ENCODE data around the gene STAT6.
A peak's percentile ranks its signal among the peaks of the same experiment; 100 is the strongest.

Gene STAT6

DNA sequence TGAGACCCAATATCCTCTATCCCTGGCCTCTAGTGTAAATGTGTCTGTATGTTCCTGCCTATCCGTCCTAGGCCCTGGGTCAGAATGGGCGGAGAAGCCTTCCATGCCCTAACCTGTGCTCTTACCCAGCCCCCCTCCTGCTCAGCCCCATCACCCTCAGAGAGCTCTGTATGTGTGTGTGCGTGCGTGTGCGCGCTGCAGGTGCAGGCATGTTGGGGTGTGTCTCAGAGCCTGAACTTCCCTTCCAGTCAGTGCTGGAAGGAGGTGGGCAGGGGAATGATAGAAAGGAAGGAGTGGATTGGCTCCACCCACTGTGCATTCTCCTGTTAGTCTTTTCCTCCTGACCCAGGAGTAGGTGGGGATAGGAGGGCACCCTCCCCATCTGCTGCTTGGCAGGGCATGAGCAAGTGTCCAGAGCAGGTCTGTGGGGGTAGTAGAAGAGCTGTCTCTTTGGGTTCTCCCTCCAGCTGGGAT, 15.0 kb downstream of the STAT6 start (continued):
- TF ChIP-seq ZNF624 (tag by site-specific recombination; IDR thresholded peaks at IDR 0.05) (no peak), ZNF132 (tag by site-specific recombination; IDR thresholded peaks at IDR 0.05; ENCODE audit: borderline replicate concordance) (no peak), ZBTB10 (tag by site-specific recombination; IDR thresholded peaks at IDR 0.05) (no peak), KLF10 (tag by site-specific recombination; IDR thresholded peaks at IDR 0.05) (no peak), ZNF394 (tag by site-specific recombination; IDR thresholded peaks at IDR 0.05; ENCODE audit: borderline replicate concordance) (no peak), ZNF223 (tag by site-specific recombination; IDR thresholded peaks at IDR 0.05) (no peak), ZNF791 (tag by site-specific recombination; IDR thresholded peaks at IDR 0.05) (no peak), ZNF549 (tag by site-specific recombination; IDR thresholded peaks at IDR 0.05) (no peak), ZNF324 (tag by site-specific recombination; IDR thresholded peaks at IDR 0.05) (no peak), EGR2 (tag by site-specific recombination; IDR thresholded peaks at IDR 0.05; ENCODE audit: low read depth) (peak; percentile 69; the same call in 1 of the 2 replicates), ZNF777 (tag by site-specific recombination; IDR thresholded peaks at IDR 0.05; ENCODE audit: borderline replicate concordance) (no peak), ZNF174 (tag by site-specific recombination; IDR thresholded peaks at IDR 0.05) (no peak), RBAK (tag by site-specific recombination; IDR thresholded peaks at IDR 0.05) (no peak), ZNF398 (tag by site-specific recombination; IDR thresholded peaks at IDR 0.05) (no peak), PATZ1 (tag by site-specific recombination; IDR thresholded peaks at IDR 0.05) (no peak), ZNF548 (tag by site-specific recombination; IDR thresholded peaks at IDR 0.05) (no peak), ZNF202 (tag by site-specific recombination; IDR thresholded peaks at IDR 0.05; ENCODE audit: borderline replicate concordance) (no peak)
- TF ChIP-seq, protein P1, sequence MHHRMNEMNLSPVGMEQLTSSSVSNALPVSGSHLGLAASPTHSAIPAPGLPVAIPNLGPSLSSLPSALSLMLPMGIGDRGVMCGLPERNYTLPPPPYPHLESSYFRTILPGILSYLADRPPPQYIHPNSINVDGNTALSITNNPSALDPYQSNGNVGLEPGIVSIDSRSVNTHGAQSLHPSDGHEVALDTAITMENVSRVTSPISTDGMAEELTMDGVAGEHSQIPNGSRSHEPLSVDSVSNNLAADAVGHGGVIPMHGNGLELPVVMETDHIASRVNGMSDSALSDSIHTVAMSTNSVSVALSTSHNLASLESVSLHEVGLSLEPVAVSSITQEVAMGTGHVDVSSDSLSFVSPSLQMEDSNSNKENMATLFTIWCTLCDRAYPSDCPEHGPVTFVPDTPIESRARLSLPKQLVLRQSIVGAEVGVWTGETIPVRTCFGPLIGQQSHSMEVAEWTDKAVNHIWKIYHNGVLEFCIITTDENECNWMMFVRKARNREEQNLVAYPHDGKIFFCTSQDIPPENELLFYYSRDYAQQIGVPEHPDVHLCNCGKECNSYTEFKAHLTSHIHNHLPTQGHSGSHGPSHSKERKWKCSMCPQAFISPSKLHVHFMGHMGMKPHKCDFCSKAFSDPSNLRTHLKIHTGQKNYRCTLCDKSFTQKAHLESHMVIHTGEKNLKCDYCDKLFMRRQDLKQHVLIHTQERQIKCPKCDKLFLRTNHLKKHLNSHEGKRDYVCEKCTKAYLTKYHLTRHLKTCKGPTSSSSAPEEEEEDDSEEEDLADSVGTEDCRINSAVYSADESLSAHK (tag by site-specific recombination; IDR thresholded peaks at IDR 0.05), result no peak

DNA sequence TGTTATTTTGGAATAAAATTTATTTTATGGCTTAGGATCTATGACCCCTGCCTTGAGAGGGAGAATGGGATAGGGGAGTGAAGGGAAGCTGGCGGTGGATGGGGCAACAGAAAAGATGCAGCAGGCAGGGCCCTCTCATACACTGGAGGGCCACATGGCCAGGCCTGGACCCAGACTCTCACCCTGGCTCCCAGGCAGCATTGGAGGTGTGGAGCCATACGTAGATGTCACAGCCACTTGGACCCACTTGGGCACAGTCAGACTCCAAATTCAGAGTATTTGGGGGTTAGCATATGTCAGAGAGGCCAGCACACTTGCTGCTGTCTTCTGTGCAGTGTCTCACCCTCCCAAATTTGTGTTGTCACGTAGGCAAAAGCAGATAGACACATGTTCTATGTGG, 15.7 kb downstream of the STAT6 start:
- Histone ChIP-seq H3K9me3 (ENCODE audit: control insufficient read depth, insufficient read depth, low read depth, low read length) (no peaks in the 10 kb centered on the region), H3K36me3 (ENCODE audit: control insufficient read depth in 2 of 2, insufficient read depth in 1 of 2, low read length in 2 of 2) (peaks cover 0 to 66% of the 10 kb centered on the region in 2 experiments; a peak in 1 of 3 replicates), H3K4me1 (ENCODE audit: control insufficient read depth, insufficient read depth, low read length) (no peaks in the 10 kb centered on the region), H3K4me3 (ENCODE audit: low read depth, low read length) (no peak overlapping the region), H3K27ac (ENCODE audit: extremely low read depth, low read depth, low read length) (no peak overlapping the region)
- ChIA-PET POLR2A (no interaction called here), CTCF (interaction anchor here (0.7 to 6.0 kb wide), 4 partner anchors 16 to 26 kb away, joined by 3 to 43 read pairs (median 26); partner anchors contain the start of genes NEMP1 and STAT6)
- TF ChIP-seq ZNF514 (tag by site-specific recombination; IDR thresholded peaks at IDR 0.05), result no peak
- no peak for TF ChIP-seq HOXC10 (CRISPR knock-in tag; IDR thresholded peaks at IDR 0.05)
- no peak for TF ChIP-seq ZNF843 (tag by site-specific recombination; IDR thresholded peaks at IDR 0.05)
- TF ChIP-seq ZNF366 (tag by site-specific recombination; conservative IDR thresholded peaks at IDR 0.05), result no peak
- TF ChIP-seq ZNF677 (tag by site-specific recombination; IDR thresholded peaks at IDR 0.05), result no peak
- no peak for TF ChIP-seq ZNF701 (tag by site-specific recombination; IDR thresholded peaks at IDR 0.05)
- no peak for TF ChIP-seq ZNF239 (tag by site-specific recombination; IDR thresholded peaks at IDR 0.05)
- TF ChIP-seq, protein P2, sequence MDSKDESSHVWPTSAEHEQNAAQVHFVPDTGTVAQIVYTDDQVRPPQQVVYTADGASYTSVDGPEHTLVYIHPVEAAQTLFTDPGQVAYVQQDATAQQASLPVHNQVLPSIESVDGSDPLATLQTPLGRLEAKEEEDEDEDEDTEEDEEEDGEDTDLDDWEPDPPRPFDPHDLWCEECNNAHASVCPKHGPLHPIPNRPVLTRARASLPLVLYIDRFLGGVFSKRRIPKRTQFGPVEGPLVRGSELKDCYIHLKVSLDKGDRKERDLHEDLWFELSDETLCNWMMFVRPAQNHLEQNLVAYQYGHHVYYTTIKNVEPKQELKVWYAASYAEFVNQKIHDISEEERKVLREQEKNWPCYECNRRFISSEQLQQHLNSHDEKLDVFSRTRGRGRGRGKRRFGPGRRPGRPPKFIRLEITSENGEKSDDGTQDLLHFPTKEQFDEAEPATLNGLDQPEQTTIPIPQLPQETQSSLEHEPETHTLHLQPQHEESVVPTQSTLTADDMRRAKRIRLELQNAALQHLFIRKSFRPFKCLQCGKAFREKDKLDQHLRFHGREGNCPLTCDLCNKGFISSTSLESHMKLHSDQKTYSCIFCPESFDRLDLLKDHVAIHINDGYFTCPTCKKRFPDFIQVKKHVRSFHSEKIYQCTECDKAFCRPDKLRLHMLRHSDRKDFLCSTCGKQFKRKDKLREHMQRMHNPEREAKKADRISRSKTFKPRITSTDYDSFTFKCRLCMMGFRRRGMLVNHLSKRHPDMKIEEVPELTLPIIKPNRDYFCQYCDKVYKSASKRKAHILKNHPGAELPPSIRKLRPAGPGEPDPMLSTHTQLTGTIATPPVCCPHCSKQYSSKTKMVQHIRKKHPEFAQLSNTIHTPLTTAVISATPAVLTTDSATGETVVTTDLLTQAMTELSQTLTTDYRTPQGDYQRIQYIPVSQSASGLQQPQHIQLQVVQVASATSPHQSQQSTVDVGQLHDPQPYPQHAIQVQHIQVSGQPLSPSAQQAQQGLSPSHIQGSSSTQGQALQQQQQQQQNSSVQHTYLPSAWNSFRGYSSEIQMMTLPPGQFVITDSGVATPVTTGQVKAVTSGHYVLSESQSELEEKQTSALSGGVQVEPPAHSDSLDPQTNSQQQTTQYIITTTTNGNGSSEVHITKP (tag by site-specific recombination; IDR thresholded peaks at IDR 0.05), result no peak
